Epithelial cell of esophagus (primary cell): ENCODE data around the gene FKBP3.
"Not testable (repeated sequence)": the region's sequence is repeated elsewhere in the genome, so short reads cannot be mapped to it uniquely, and the experiment has no call there.

Source experiments
- DNase-seq: peaks from one replicate; pipeline ENCODE4 v3.0.0; 2010; ENCODE audit warnings: low read depth
- H3K4me3 ChIP-seq: 2 replicates; pipeline ENCODE4 v1.5.1; 2011; ENCODE audit warnings: mild to moderate bottlenecking, low read length, control low read depth
- CTCF ChIP-seq: IDR thresholded peaks from 2 replicates; pipeline ENCODE4 v1.5.1; 2011; ENCODE audit warnings: low read depth, mild to moderate bottlenecking, low read length, control low read depth, inconsistent platforms; ENCODE audit not compliant: insufficient read depth; ENCODE audit errors: missing control alignments

FKBP3 gene

GRCh38 chr14:45082420-45082819, 51.9 kb downstream of the FKBP3 start:
- DNase-seq = no peak
- no peak overlapping the region for H3K4me3 ChIP-seq
- no peak for TF ChIP-seq CTCF

GRCh38 chr14:45081096-45081495, 53.2 kb downstream of the FKBP3 start:
- not testable (repeated sequence) for DNase-seq

GRCh38 chr14:45080416-45080968, 53.8 kb downstream of the FKBP3 start:
- not testable (repeated sequence) for H3K4me3 ChIP-seq

More at GRCh38 chr14:45081096-45081495, 53.2 kb downstream of the FKBP3 start:
- H3K4me3 ChIP-seq = not testable (repeated sequence)

GRCh38 chr14:45078323-45078722, 56.0 kb downstream of the FKBP3 start:
- TF ChIP-seq CTCF = no peak
- H3K4me3 ChIP-seq = no peak overlapping the region
- DNase-seq = no peak

More at GRCh38 chr14:45080416-45080968, 53.8 kb downstream of the FKBP3 start:
- DNase-seq = not testable (repeated sequence)

GRCh38 chr14:45073231-45073879, 60.9 kb downstream of the FKBP3 start:
- H3K4me3 ChIP-seq = no peak overlapping the region
- no peak for DNase-seq
- TF ChIP-seq CTCF = no peak

DNA sequence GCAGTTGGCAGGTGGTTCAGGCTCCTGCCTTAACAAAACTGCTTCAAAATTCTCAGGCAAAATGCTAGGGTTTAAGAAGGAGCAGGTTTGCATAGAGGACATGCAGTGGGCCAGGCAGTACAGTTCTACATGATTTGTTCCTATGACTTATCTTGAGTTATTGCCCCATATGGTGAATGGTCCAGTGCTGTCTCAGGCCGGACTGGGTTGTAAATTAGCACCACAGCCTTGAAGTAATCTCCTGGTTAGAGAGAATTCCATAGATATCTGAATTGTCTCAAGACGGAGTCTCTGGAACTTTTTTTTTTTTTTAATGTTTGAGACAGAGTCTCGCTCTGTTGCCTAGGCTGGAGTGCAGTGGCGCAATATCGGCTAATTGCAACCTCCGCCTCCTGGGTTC, 62.2 kb downstream of the FKBP3 start:
- DNase-seq = no peak
- no peak overlapping the region for H3K4me3 ChIP-seq
- TF ChIP-seq CTCF = no peak

- DNase-seq = peak; percentile 28
- TF ChIP-seq CTCF = no peak
- no peak overlapping the region for H3K4me3 ChIP-seq
Measured at GRCh38 chr14:45070215-45070614, 64.1 kb downstream of the FKBP3 start.

- H3K4me3 ChIP-seq = no peak overlapping the region
- DNase-seq = no peak
- no peak for TF ChIP-seq CTCF
Measured at GRCh38 chr14:45068396-45068795, 65.9 kb downstream of the FKBP3 start.
